ENCODE results near the gene NOX5. TPM values are rescaled to one million over a fixed set of nuclear protein-coding genes. Genes with fewer than 3 reads are reported as not detected.

NOX5 gene
- total and polyA plus RNA-seq, 4 donors, result under 0.01 to 0.08 (median 0.01) TPM

- H3K27ac ChIP-seq (ENCODE audit: low read depth in 1 of 2, low read length in 2 of 2), result peak overlapping the region in 1 of 2 donors; percentile 90
- no peaks in the 10 kb centered on the region for H3K36me3 ChIP-seq (ENCODE audit: control insufficient read depth in 4 of 4, insufficient read depth in 3 of 4, low read depth in 1 of 4, low read length in 3 of 4)
- H3K9me3 ChIP-seq (ENCODE audit: control insufficient read depth in 4 of 4, low read length in 3 of 4), result no peaks in the 10 kb centered on the region
- H3K9ac ChIP-seq (ENCODE audit: low read depth in 1 of 2, low read length in 2 of 2), result no peak overlapping the region
- DNase-seq (ENCODE audit: low spot score), result no peak
- WGBS, result 94% methylated on average over 1 of the region's 1 CpG
- TF ChIP-seq SP1 (IDR thresholded peaks at IDR 0.05), result no peak
- TF ChIP-seq GABPA (IDR thresholded peaks at IDR 0.05 in 1 of 2, conservative IDR thresholded peaks at IDR 0.05 in 1 of 2), result no peak
- TF ChIP-seq YY1 (IDR thresholded peaks at IDR 0.05), result no peak
- no peak for TF ChIP-seq TAF1 (conservative IDR thresholded peaks at IDR 0.05)
- no peak for TF ChIP-seq MAX (IDR thresholded peaks at IDR 0.05)
- no peak for TF ChIP-seq FOXA2 (IDR thresholded peaks at IDR 0.05)
- TF ChIP-seq ATF3 (IDR thresholded peaks at IDR 0.05), result no peak
- TF ChIP-seq ZBTB33 (IDR thresholded peaks at IDR 0.05), result no peak
- peaks cover 4 to 34% (median 22%) of the 10 kb centered on the region in 4 donors for H3K4me1 ChIP-seq (ENCODE audit: control insufficient read depth in 4 of 4, insufficient read depth in 4 of 4, low read length in 3 of 4)
- no peak overlapping the region for H3K4me3 ChIP-seq (ENCODE audit: low read depth in 1 of 3, low read length in 3 of 3)
- H3K27me3 ChIP-seq (ENCODE audit: control insufficient read depth in 4 of 4, insufficient read depth in 4 of 4, low read length in 3 of 4), result no peaks in the 10 kb centered on the region
Measured at GRCh38 chr15:69076756-69077155, 62.3 kb downstream of the NOX5 start.

- TF ChIP-seq CTCF (IDR thresholded peaks at IDR 0.05; ENCODE audit: low read depth, low read length, missing input control) (no peak), JUND (IDR thresholded peaks at IDR 0.05) (no peak), ZBTB33 (IDR thresholded peaks at IDR 0.05) (no peak), HNF4A (conservative IDR thresholded peaks at IDR 0.05) (no peak)
- Histone ChIP-seq H3K4me1 (ENCODE audit: control insufficient read depth in 4 of 4, insufficient read depth in 4 of 4, low read length in 3 of 4) (peaks cover 4 to 31% (median 24%) of the 10 kb centered on the region in 4 donors), H3K4me3 (ENCODE audit: low read depth in 1 of 3, low read length in 3 of 3) (no peak overlapping the region), H3K27me3 (ENCODE audit: control insufficient read depth in 4 of 4, insufficient read depth in 4 of 4, low read length in 3 of 4) (no peaks in the 10 kb centered on the region), H3K27ac (ENCODE audit: low read depth in 1 of 2, low read length in 2 of 2) (no peak overlapping the region), H3K9me3 (ENCODE audit: control insufficient read depth in 4 of 4, low read length in 3 of 4) (no peaks in the 10 kb centered on the region), H3K9ac (ENCODE audit: low read depth in 1 of 2, low read length in 2 of 2) (no peak overlapping the region), H3K36me3 (ENCODE audit: control insufficient read depth in 4 of 4, insufficient read depth in 3 of 4, low read depth in 1 of 4, low read length in 3 of 4) (no peaks in the 10 kb centered on the region)
- WGBS, result 95% methylated on average over 8 of the region's 8 CpGs
- no peak for DNase-seq (ENCODE audit: low spot score)
Measured at GRCh38 chr15:69078638-69079037, 64.1 kb downstream of the NOX5 start.

All from liver (tissue), 9 donors.